ENCODE data around the gene CLDN2. TPM values are rescaled to one million over a fixed set of nuclear protein-coding genes. Genes with fewer than 3 reads are reported as not detected.

The CLDN2 gene
- total and polyA plus RNA-seq, 10 of the 15 experiments (the other 5 are each of a cell fraction or from before 2014, with no cell fraction given), result 0.06 TPM; not detected in 9

DNA sequence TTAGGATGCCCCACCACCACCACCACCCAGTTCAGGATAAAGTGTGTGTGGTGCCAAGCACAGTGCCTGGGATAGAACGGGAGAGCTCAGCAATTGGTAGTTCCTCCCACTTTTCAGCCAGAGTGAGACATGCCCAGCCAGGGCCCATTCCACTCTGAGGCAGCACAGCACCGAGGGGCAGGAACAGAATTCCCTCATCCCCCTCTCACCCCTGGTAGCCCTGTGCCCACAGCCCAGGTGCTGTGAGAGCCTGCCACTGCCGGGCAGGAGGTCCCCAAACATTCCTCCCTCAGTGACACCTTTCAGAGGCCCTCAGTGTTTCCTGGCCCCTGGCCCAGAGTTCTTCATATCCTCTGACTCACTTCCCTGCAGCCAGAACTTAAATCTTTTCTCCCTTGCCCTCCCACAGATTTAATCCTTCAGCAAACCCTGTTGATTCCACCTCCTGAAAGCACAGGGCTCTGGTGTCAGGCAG, 25.2 kb upstream of the CLDN2 start:
- Histone ChIP-seq H3K4me1 (ENCODE audit: control insufficient read depth, insufficient read depth, low read length) (no peaks in the 10 kb centered on the region), H3K4me2 (ENCODE audit: control insufficient read depth, insufficient read depth) (no peak overlapping the region), H3K4me3 (no peak overlapping the region), H2AFZ (ENCODE audit: control insufficient read depth, low read depth, low read length) (no peak overlapping the region), H3K9me3 (replicated peaks; ENCODE audit: control insufficient read depth, insufficient read depth, low read length) (no peaks in the 10 kb centered on the region), H3K79me2 (ENCODE audit: control insufficient read depth, insufficient read depth, low read length) (no peaks in the 10 kb centered on the region), H3K27me3 (replicated peaks in 1 of 2; ENCODE audit: control insufficient read depth in 2 of 2, insufficient read depth in 2 of 2, low read length in 1 of 2) (no peaks in the 10 kb centered on the region; a peak in 1 of 4 replicates), H3K27ac (ENCODE audit: control insufficient read depth, insufficient read depth) (no peak overlapping the region), H3K36me3 (ENCODE audit: control insufficient read depth in 2 of 2, insufficient read depth in 2 of 2, low read length in 1 of 2) (no peaks in the 10 kb centered on the region), H4K20me1 (ENCODE audit: control insufficient read depth, insufficient read depth) (no peaks in the 10 kb centered on the region), H3K9ac (ENCODE audit: control insufficient read depth, insufficient read depth, low read length) (no peak overlapping the region)
- no peak for DNase-seq (ENCODE audit: low read depth, low spot score)
- ATAC-seq, result no peak
- ChIA-PET POLR2A (no interaction called here), SMC1A (ENCODE audit: uncharacterized antibody, unreplicated experiment) (interaction anchor here (1.0 kb wide), 1 partner anchor 20 kb away, joined by 3 read pairs; no protein-coding TSS in a partner anchor), RAD21 (ENCODE audit: unreplicated experiment) (interaction anchor here (1.2 kb wide), 1 partner anchor 21 kb away, joined by 4 read pairs; no protein-coding TSS in a partner anchor), CTCF (interaction anchor here (0.7 to 3.6 kb wide), 16 partner anchors 8 to 887 kb away, joined by 3 to 16 read pairs (median 3); partner anchors contain the start of genes NCBP2L and RIPPLY1)
- no TSS peak for BruUV-seq (replicated peaks)
- FAIRE-seq, result no peak
- TF ChIP-seq ZNF207 (IDR thresholded peaks at IDR 0.05; ENCODE audit: borderline replicate concordance) (no peak), JUND (IDR thresholded peaks at IDR 0.05; ENCODE audit: low read depth, low read length) (no peak), CEBPB (IDR thresholded peaks at IDR 0.05; ENCODE audit: borderline replicate concordance in 1 of 2, low read depth in 2 of 2, low read length in 2 of 2) (no peak), GABPA (IDR thresholded peaks at IDR 0.05; ENCODE audit: low read depth) (no peak), TCF12 (IDR thresholded peaks at IDR 0.05; ENCODE audit: low read depth, low read length) (no peak), NFYA (IDR thresholded peaks at IDR 0.05; ENCODE audit: borderline replicate concordance, low read depth, low read length) (no peak)
- TF ChIP-seq, protein P1, sequence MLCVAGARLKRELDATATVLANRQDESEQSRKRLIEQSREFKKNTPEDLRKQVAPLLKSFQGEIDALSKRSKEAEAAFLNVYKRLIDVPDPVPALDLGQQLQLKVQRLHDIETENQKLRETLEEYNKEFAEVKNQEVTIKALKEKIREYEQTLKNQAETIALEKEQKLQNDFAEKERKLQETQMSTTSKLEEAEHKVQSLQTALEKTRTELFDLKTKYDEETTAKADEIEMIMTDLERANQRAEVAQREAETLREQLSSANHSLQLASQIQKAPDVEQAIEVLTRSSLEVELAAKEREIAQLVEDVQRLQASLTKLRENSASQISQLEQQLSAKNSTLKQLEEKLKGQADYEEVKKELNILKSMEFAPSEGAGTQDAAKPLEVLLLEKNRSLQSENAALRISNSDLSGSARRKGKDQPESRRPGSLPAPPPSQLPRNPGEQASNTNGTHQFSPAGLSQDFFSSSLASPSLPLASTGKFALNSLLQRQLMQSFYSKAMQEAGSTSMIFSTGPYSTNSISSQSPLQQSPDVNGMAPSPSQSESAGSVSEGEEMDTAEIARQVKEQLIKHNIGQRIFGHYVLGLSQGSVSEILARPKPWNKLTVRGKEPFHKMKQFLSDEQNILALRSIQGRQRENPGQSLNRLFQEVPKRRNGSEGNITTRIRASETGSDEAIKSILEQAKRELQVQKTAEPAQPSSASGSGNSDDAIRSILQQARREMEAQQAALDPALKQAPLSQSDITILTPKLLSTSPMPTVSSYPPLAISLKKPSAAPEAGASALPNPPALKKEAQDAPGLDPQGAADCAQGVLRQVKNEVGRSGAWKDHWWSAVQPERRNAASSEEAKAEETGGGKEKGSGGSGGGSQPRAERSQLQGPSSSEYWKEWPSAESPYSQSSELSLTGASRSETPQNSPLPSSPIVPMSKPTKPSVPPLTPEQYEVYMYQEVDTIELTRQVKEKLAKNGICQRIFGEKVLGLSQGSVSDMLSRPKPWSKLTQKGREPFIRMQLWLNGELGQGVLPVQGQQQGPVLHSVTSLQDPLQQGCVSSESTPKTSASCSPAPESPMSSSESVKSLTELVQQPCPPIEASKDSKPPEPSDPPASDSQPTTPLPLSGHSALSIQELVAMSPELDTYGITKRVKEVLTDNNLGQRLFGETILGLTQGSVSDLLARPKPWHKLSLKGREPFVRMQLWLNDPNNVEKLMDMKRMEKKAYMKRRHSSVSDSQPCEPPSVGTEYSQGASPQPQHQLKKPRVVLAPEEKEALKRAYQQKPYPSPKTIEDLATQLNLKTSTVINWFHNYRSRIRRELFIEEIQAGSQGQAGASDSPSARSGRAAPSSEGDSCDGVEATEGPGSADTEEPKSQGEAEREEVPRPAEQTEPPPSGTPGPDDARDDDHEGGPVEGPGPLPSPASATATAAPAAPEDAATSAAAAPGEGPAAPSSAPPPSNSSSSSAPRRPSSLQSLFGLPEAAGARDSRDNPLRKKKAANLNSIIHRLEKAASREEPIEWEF (IDR thresholded peaks at IDR 0.05; ENCODE audit: insufficient replicate concordance, low read depth, low read length), result no peak
- 3% methylated on average over 3 of the region's 3 CpGs for WGBS (ENCODE audit: insufficient coverage, insufficient replicate concordance, low lambda C conversion rate, missing lambda C conversion rate)
- in situ Hi-C loops (cut with MboI), result no loop called here
- intact Hi-C loops (cut with micrococcal nuclease; ENCODE audit: unreplicated experiment), result loop anchor here (5.0 to 10.0 kb wide), 4 partner anchors 410 to 1000 kb away; no protein-coding TSS in a partner anchor
